Ammon's horn (tissue), 1 donor: ENCODE measurements around the gene CDC73.
"Not testable (repeated sequence)": the region's sequence is repeated elsewhere in the genome, so short reads cannot be mapped to it uniquely, and the experiment has no call there.

Experiments
- DNase-seq: peaks from one replicate; pipeline ENCODE4 v3.0.0-alpha.2; 2016; ENCODE audit warnings: low spot score

The CDC73 gene

DNA sequence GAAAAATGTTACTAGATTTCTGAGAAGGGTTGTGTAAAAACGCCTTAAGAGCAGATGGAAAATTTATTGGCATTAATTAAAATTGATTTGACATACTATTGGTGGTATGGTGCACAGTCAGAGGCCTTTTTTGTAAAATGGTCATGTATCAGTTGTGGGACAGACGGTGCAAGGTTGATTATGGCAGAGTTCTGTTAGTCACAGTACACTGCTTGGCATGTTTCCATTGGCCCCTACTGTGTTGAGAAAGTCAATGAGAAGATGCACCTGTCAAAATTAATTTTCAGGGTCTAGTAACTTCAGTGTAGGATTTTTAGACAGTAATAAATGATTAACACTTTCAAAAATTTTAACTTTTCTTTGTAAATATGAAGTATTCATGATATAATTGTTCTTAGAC is 60.2 kb downstream of the CDC73 start:
- no peak for DNase-seq

DNA sequence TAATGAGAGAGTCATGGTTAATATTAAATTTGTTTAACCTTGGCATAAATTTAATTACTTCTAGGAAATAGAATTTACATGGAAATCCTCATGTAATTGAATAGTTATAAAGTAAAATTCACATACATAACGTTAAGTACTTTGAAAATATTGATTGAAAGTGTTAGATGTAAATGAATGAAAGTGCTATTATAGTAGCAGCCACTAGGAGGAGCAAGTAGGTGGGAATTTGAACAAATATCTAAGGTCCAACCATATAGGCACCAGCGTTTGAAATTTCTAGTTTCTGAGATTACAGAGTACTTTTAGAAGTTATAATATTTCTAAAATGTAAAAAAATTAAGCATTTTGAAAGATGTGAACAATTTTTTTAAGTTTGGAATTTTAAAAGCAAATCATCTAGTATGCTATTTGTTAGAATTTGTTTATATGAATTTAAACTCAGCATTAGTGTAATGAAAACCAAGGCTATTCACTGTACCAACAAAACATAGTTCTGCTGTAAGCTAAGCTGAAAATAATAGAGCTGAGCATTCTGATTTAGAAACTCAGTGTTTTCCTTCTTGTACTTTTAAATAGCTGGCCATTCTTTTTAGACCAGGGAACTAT is 61.3 kb downstream of the CDC73 start:
- DNase-seq: peak; percentile 72

DNA sequence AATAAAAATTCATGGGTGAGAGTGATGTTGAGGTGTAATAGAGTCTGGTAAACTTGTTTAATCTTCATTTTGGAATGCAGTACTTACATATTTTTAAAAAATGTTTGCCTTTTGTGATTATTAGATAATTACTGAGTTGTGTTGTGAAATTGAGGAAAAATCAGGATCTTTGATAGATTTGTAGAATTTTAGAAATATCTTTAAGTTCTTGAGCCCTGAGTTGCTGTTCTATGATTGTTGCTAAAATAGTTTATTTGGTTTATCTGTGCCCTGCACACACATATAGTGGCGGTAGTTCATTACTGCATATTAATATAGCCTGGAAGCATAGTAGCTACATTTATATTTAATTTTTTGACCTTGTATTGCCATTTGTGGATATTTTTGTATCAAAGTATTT is 62.9 kb downstream of the CDC73 start:
- DNase-seq: no peak

DNA sequence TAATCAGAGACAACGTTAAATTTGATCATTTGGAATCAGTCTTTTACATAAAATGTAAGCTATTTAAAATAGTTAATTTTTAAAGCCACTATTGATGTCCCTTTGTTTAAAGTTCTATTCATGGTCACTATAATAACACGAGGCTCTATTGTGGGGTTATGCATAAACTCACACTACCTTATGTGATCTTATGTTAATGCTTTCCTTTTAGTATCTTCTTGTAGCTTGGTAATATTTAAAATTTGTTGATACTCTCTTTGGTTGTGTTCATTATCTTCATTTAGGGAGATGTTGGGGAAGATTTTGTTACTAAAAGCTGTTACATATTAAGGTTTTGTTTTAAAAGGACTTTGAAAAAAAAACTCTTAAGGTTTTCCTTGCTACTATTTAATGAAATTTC is 63.4 kb downstream of the CDC73 start:
- DNase-seq: no peak

DNA sequence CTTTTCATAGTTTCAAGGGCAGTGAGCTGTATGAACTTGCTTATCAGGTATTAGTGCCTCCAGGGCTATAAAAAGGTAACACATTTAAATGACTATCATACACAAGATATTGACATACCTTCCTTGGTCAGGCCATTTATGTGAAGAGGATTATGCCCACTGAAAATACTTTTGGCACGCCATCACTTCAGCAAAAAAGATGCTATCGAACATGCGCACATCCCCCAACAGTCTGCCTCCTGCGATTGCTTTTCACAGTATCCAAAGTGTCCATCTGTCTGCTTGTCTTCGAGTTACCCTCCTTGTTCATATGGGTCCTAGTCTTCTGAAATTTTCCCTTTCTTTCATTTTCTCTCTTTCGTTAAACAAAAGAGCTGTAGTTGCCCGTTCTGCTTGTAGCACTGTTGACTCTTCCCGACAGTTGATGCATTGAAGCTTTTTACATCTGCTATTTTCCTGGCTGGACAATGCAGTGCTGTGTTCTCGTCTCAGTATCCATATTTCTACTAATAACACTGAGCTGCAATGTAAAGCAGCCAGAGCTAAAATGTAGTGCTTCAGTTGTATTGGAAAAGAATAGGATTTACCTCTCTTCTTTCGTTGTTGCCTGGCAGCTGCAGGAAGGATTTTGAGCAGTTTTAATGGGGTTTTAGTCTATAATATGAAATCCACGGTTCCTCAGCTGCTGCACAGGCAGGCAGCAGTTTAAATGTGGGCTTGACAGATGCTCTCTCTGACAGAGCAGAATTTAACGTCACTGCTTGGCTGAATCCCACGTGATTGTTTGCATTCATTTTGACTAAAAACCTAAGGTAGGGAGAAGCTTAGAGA is 64.3 kb downstream of the CDC73 start, which contains the start of gene B3GALT2:
B3GALT2 (minus strand) TSS at position 713 of the 831 bp plus-strand sequence. CDS start 5,051 bp downstream, outside the sequence.
- DNase-seq: peak; percentile 85

DNA sequence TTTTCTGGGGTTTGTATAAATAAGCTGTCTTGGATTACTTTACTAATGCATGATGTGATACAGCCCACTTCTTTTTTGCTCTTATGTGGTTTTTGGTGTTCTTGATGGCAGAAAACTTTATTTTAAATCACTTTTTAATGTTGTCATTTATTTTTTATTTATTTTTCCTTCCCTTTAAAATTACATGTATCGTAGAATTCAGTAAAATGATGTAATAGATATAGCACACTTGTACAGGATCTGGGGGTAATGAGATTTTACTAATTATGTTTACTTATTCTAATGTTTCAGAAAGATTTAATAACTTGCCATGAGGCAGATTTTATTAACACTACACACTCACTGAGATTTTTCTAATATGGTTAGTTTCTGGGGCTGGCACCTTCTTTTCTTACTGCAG is 65.3 kb downstream of the CDC73 start:
- no peak for DNase-seq

DNA sequence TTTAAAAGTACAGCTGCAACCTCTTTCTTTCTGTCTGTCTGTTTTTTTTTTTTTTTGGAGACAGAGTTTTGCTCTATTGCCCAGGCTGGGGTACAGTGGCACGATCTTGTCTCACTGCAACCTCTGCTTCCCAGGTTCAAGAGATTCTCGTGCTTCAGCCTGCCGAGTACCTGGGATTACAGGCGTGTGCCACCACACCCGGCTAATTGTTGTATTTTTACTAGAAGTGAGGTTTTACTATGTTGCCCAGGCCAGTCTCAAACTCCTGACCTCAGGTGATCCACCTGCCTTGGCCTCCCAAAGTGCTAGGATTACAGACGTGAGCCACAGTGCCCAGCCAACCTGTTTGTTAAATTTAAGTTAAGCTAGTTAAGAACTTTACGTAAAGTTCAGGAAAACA is 67.1 kb downstream of the CDC73 start:
- DNase-seq: not testable (repeated sequence)

DNA sequence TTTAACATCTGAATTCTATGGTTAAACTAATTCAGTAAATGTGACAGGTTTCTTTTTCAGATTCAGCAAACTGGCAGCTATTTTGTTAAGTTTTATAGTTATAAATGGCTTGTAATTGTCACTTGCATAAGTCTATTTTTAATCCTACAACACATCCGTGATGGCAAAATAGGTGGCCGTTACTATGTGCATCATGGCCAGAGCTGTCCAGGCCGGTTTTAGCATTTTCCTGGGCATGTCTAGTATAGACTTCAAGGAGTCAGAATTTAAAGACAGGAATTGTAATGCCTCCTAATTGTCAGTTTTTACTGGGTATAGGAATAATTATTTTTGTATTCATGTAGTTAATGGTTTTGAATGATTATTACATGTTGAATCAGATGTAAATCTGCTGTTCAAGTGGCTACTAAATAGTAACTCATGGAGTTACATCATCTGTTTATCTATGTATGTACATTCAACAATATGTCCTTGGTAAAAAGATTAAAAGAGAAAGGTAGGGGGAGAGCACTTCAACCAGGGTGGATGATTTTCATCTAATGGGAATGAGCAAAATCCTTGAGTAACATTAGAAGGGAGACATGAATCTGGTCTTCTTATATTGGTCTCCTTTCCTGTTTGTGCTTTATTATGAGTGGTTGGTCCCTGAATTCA is 67.7 kb downstream of the CDC73 start:
- DNase-seq: no peak

DNA sequence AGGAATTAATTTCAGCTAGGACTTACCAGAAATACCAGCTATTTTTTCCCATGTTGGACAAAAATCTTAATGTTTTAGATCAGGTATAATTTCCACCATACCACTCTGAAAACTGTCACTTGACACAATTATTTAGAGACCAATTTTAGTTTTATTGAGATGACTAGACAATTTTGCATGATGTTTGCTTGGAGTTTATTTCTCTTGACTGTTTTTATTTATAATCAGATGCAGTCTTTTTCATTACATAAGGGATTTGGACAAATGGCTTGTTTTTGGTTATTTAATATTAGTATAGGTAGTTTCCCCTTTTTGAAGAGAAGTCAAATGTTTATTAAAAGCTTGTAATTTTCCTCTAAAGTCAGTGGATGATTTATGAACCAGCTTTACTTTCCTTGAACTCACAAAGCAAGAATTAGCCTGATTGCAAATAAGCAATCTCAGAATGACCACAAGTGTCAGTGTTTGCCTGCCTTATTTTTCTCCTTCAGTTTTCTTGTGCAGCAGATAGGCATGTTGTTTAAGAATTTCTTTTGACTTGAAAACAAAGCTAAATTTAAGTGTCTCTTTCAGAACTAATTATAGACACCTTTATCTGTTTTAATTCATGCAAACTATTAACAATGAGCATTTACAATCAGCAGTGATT is 68.4 kb downstream of the CDC73 start:
- peak; percentile 42 for DNase-seq

DNA sequence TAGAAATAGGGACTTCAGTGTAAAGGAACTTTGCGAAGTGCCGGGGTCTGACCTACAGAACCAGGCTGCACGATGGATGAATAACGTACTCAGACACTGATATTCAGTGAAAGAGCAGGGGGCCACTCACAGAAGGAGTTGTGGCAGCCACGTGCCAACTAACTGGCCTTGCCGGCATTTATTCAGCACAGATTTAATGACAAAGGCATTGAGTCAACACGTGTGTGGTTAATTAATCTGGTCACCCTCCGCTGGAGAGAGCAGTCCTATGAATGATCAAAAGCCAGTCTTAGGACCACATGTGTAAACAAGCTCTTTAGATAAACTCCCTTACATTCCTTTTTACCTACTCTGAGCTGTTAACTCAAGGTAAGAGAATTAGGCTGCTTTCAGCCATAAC is 70.8 kb downstream of the CDC73 start:
- no peak for DNase-seq

DNA sequence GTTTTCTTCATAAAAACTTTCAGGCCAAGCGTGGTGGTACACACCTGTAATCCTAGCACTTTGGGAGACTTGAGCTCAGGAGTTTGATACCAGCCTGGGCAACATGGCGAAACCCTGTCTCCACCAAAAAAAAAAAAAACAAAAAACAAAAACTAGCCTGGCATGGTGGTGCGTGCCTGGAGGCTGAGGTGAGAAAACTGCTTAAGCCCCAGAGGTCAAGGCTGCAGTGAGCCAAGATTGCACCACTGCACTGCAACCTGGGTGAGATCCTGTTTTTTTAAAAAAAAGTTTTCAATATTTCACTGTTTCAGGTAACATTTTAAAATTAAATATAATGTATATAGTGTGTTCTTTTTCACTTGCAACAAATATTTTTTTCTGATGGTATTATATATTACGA is 78.1 kb downstream of the CDC73 start:
- no peak for DNase-seq

DNA sequence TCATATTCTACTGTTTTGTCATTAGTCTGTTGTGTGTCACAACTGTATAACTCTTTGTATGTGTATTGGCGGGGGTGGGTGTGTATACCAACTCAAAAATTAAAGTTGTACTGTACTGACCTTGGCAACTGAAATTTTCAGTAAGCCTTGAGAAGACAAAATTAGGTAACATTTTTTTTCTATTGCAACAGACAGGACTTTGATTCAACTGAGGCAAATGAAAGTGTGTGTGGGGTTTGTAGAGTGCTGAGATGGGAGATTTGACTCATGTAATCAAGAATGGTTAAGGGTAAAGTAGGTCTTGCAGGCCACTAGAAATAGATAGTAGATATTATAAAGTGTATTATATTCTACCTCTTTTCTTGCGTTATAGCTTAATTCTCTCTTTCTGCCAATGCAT is 79.2 kb downstream of the CDC73 start:
- DNase-seq: no peak

DNA sequence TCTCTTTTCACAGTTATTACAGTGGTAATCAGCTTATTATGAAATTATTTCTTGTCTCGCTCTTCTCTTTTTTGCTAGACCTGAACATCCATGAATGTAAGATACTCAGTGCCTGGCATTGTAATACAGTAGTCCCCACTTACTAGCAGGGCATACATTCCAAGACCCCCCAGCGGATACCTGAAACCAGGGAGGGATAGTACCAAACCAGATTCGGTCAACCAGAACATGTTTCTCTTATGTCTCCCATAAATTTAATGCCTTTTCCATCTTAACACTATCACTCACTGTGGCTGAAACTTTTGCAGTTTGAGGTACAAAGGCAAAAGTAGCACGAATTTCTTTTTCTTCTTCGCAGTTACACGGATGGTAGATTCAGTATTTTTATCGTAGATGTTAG is 89.2 kb downstream of the CDC73 start:
- DNase-seq: no peak

DNA sequence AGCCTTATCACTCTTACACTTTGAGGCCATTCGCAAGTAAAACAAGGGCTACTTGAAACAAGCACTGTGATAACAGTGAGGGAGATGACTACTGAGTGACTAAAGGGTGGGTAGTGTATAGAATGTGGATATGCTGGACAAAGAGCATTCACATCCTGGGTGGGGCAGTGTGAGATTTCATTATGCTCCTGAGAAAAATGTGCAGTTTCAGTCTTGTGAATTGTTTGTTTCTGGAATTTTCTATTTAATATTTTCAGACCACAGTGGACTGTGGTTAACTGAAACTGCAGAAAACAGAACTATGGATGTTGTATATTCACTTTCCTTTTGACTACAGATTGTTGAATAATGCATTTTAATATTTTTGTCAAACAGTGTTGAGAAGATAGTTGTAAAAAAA is 89.7 kb downstream of the CDC73 start:
- DNase-seq: no peak

DNA sequence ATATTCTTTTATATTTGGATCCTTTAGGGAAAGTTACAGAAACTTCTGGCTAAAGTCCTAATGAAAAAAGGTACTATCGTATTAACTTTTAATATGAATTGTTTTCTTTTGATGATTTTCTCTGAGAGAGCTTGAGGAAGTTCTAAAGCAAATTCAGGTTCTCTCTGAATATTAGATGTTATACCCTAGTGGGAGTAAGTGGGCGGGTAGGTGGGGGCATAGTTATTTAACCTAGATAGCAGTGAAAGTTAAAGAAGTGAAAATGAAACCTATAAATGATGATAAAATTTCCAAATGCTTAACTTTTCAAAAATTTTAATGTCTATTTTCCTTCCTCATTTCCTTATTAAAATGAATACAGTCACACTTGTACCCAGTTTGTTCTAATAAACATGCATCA is 90.8 kb downstream of the CDC73 start:
- DNase-seq: no peak

DNA sequence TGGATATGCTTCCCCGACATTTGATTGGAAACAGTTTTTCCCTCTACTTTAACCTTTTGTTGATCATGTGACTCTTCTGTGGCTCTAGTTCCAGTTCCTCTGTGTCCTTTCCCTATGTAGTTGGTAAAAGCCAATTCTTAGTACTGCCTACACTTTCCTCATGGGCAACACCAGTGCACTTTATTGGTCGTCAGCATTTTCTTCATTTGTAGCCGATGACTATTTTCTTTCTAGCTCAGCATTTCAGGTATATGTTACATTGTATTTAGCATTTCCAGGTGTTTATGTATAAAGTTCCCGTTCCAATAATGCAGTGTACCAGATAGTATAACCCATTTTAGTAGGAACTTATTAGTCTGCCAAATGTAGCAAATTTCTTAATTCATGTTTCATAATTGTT is 92.2 kb downstream of the CDC73 start:
- no peak for DNase-seq

DNA sequence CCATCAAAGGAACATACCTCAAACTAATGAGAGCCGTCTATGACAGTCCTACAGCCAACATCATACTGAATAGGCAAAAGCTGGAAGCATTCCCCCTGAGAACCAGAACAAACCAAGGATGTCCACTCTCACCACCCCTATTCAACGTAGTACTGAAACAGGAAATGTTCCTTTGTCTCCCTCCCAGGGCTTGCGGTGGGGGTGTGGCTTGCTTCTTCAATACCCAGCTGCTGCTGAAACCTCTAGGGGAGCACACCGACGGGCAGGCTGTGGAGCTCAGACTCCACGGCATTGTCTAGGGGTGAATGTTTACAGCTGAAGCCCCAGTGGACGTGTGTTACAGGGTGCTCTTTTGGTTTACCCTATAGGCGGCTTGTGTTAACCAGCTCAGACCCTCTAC is 95.1 kb downstream of the CDC73 start:
- no peak for DNase-seq

DNA sequence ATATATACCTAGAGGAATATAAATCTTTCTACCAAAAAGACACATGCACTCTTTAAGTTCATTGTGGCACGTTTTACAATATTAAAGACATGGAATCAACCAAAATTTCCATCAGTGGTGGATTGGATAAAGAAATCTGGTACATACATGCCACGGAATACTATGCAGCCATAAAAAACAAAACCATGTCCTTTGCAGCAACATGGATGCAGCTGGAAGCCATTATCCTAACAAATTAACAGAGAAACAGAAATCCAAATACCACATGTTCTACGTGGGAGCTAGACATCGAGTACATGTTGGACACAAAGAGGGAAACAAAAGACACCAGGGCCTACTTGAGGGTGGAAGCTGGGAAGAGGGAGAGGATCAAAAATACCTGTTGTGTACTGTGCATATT is 97.6 kb downstream of the CDC73 start:
- DNase-seq: no peak

DNA sequence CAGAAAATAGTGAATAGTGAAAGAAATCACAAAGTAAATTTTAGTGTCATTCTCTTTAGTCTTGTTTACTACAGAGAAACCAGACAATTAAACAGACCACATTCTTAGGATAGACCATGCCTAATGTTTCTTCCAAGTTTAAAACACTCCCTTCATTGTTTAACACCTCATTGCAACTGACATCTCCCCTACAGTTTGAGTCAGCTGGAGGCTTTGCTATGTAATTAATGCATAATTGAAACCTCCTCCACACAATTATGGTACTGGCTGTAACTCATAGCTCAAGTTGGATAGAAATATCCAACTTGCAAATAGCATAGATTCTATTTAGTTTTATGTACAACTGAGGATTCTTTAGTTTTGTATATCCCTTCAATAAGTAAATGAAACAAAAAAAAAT is 99.8 kb downstream of the CDC73 start:
- peak; percentile 6 for DNase-seq

DNA sequence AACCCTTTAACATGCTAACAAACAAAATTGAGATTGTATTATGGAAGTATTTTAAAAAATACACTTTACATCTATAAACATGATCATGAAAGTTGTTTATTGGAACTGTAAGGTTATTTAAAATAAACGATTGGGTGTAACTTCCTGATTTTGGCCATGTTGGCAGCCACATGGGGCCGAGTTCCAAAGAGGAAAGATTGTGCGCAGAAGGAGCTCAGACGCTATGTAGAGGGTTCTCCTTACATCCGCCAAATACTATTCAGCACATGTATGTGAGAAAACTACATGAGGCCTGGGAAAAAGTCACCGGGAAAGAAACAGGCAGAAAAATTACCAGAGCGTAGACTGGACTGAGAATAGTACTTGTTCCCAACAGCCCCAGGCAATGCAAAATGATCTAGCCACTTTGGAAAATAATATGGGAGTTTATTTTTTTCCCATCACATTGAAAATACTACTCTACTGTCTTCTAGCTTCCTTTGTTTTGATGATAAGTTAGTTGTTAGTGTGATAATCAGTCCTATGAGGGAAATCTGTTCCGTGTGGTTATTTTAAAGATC is 100.3 kb downstream of the CDC73 start:
- DNase-seq: no peak

DNA sequence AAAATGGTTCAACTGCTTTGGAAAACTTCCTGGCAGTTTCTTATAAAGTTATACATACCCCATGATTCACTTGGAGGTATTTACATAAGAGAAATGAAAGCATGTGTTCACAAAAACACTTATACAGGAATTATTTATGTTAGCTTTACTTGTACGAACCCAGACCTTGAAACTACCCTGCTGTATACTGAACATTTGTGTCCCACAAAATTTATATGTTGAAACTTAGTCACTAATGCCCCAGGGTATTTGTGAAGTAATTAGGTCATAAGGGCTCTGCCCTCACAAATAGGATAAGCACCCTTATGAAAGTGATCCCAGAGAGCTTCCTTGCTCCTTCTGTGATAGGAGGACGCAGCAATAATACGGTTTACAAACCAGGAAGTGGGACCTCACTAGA is 107.3 kb downstream of the CDC73 start:
- DNase-seq: no peak

DNA sequence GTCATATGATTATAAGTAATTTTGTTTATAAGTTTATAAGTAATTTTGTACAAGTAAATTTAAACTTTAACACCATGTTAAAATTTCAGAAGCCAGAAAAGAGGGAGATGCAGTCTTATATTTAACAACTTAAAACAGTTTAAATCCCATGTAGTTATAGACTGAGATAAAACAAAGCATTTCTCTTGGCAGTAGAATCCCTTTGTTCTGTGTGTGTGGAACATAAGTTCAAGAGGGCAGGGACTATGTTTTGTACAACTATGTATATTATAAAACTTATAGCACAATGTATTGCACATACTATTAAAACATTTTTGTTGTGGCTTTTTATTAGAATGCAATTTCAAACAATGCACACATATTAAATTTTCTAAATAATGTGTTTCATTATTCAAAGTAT is 109.3 kb downstream of the CDC73 start:
- DNase-seq: not testable (repeated sequence)
